Measurements from ENCODE around the gene GABRG1. TPM values are rescaled to one million over a fixed set of nuclear protein-coding genes. Genes with fewer than 3 reads are reported as not detected.

The GABRG1 gene
- total and polyA plus RNA-seq, 2 experiments from 2014 or later, result 0.34 to 1.6 TPM

DNA sequence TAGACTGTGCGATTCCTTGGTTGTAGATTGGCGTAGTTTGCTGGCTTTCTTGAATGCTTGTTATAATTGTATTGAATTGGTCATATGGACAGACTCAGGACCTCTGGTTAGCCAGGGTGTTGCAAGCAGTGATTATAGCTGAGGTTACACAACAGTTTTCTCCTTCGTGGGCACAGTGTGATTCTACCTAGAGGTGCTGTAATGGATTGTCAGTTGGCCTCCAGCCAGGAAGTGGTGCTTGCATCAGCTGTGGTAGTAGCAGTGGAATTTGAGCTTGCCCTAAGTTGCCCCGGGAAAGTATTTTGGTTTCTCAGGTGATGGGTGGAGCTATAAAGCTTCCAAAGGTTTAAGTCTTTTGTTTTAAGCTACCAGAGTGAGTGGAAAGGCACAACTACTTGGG lies 23.1 kb upstream of the GABRG1 start:
- peaks cover 89% of the 10 kb centered on the region for H3K9me3 Mint-ChIP-seq
- no peak overlapping the region for H3K27ac Mint-ChIP-seq
- peaks cover 1% of the 10 kb centered on the region for H3K27me3 Mint-ChIP-seq (ENCODE audit: insufficient read depth, low read depth, poor library complexity)
- Histone ChIP-seq H3K27me3 (ENCODE audit: insufficient read depth) (no peaks in the 10 kb centered on the region), H3K36me3 (ENCODE audit: insufficient read depth) (no peaks in the 10 kb centered on the region), H3F3A (replicated peaks; ENCODE audit: low read depth) (no peaks in the 10 kb centered on the region), H2AFZ (peak overlapping the region; percentile 29; the same call in 1 of the 2 replicates), H3K4me3 (no peak overlapping the region), H4K20me1 (replicated peaks; ENCODE audit: insufficient read depth) (no peaks in the 10 kb centered on the region), H3K9me2 (ENCODE audit: insufficient read depth) (no peaks in the 10 kb centered on the region; the same call in 1 of the 2 replicates), H3K4me1 (ENCODE audit: insufficient read depth) (no peaks in the 10 kb centered on the region), H3K27ac (ENCODE audit: low read depth) (no peak overlapping the region), H3K4me2 (no peak overlapping the region), H3K79me2 (replicated peaks; ENCODE audit: insufficient read depth) (no peaks in the 10 kb centered on the region)
- ATAC-seq, result no peak
- peaks cover 2% of the 10 kb centered on the region; the same call in 2 of the 3 replicates for H3K36me3 Mint-ChIP-seq (ENCODE audit: low read depth)
- no peaks in the 10 kb centered on the region for H3K4me1 Mint-ChIP-seq
- TF ChIP-seq POLR2AphosphoS5 (IDR thresholded peaks at IDR 0.05; ENCODE audit: low read depth) (no peak), EZH2phosphoT487 (IDR thresholded peaks at IDR 0.05; ENCODE audit: unreplicated experiment) (no peak), ZNF331 (CRISPR knock-in tag; IDR thresholded peaks at IDR 0.05; ENCODE audit: low read depth) (no peak), CREB1 (CRISPR knock-in tag; IDR thresholded peaks at IDR 0.05; ENCODE audit: low read depth) (no peak), ZNF462 (CRISPR knock-in tag; IDR thresholded peaks at IDR 0.05) (no peak), STAT1 (IDR thresholded peaks at IDR 0.05; ENCODE audit: unreplicated experiment) (no peak), REST (IDR thresholded peaks at IDR 0.05; ENCODE audit: unreplicated experiment) (no peak), ZNF114 (CRISPR knock-in tag; IDR thresholded peaks at IDR 0.05) (no peak), JUNB (IDR thresholded peaks at IDR 0.05; ENCODE audit: unreplicated experiment) (no peak), EZH2 (IDR thresholded peaks at IDR 0.05; ENCODE audit: low read depth, unreplicated experiment) (no peak), NANOG (IDR thresholded peaks at IDR 0.05; ENCODE audit: borderline replicate concordance) (no peak)
- TF ChIP-seq, protein P1, sequence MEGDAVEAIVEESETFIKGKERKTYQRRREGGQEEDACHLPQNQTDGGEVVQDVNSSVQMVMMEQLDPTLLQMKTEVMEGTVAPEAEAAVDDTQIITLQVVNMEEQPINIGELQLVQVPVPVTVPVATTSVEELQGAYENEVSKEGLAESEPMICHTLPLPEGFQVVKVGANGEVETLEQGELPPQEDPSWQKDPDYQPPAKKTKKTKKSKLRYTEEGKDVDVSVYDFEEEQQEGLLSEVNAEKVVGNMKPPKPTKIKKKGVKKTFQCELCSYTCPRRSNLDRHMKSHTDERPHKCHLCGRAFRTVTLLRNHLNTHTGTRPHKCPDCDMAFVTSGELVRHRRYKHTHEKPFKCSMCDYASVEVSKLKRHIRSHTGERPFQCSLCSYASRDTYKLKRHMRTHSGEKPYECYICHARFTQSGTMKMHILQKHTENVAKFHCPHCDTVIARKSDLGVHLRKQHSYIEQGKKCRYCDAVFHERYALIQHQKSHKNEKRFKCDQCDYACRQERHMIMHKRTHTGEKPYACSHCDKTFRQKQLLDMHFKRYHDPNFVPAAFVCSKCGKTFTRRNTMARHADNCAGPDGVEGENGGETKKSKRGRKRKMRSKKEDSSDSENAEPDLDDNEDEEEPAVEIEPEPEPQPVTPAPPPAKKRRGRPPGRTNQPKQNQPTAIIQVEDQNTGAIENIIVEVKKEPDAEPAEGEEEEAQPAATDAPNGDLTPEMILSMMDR (conservative IDR thresholded peaks at IDR 0.05; ENCODE audit: low read depth in 2 of 2), result no peak
- TF ChIP-seq, protein P2, sequence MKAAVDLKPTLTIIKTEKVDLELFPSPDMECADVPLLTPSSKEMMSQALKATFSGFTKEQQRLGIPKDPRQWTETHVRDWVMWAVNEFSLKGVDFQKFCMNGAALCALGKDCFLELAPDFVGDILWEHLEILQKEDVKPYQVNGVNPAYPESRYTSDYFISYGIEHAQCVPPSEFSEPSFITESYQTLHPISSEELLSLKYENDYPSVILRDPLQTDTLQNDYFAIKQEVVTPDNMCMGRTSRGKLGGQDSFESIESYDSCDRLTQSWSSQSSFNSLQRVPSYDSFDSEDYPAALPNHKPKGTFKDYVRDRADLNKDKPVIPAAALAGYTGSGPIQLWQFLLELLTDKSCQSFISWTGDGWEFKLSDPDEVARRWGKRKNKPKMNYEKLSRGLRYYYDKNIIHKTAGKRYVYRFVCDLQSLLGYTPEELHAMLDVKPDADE (IDR thresholded peaks at IDR 0.05), result no peak
- H3K4me3 Mint-ChIP-seq, result no peak overlapping the region
- DNase-seq (ENCODE audit: low spot score), result peak; percentile 33
